Measurements from ENCODE around the gene FN3KRP. TPM values are rescaled to one million over a fixed set of nuclear protein-coding genes. Genes with fewer than 3 reads are reported as not detected.

Gene FN3KRP
- polyA plus RNA-seq, 3 donors = 16.5 to 24.8 (median 23.2) TPM

- H3K4me2 ChIP-seq (replicated peaks; ENCODE audit: extremely low read depth, low read length, poor library complexity, severe bottlenecking) = peak overlapping the region; percentile 86
- 5% methylated on average over 43 of the region's 45 CpGs for WGBS (ENCODE audit: insufficient coverage)
- H4K20me1 ChIP-seq (ENCODE audit: insufficient read depth, low read length) = no peaks in the 10 kb centered on the region
- Mint-ChIP-seq H3K4me3 (peak overlapping the region; percentile 75 to 92), H3K27ac (peak overlapping the region in 3 of 7 donors; percentile 26 to 78 (median 70)), H3K27me3 (ENCODE audit: low read depth in 3 of 3) (peaks cover 23 to 31% (median 26%) of the 10 kb centered on the region in 3 donors), H3K36me3 (peaks cover 0 to 6% of the 10 kb centered on the region in 2 donors), H3K9me3 (peaks cover 9 to 31% (median 22%) of the 10 kb centered on the region in 7 donors), H3K4me1 (peaks cover 9% of the 10 kb centered on the region)
- H3K79me2 ChIP-seq (ENCODE audit: insufficient read depth, low read length) = no peaks in the 10 kb centered on the region
- intact Hi-C loops (cut with micrococcal nuclease) = loop anchor here (2.0 to 10.0 kb wide), 4 partner anchors 50 to 244 kb away; partner anchors contain the start of genes WDR45B (in 2 of the 2), CYBC1 (in 1 of the 2), NARF (in 1 of the 2) and TBCD (in 1 of the 2)
- DNase-seq = no peak
- no peak overlapping the region for H3K9ac ChIP-seq (ENCODE audit: insufficient read depth, low read length, poor library complexity, severe bottlenecking)
- TF ChIP-seq CTCF (IDR thresholded peaks at IDR 0.05) = no peak
- H3K27ac ChIP-seq (ENCODE audit: low read depth in 1 of 2, low read length in 2 of 2) = no peak overlapping the region
- H2AFZ ChIP-seq (ENCODE audit: insufficient read depth, low read depth, low read length, poor library complexity, severe bottlenecking) = peak overlapping the region; percentile 78
- peak overlapping the region; percentile 28 to 73 (median 48) for H3K4me3 ChIP-seq (replicated peaks in 1 of 3; ENCODE audit: low read depth in 2 of 3, low read length in 3 of 3)
- peaks cover 9 to 16% of the 10 kb centered on the region in 2 donors for H3K9me3 ChIP-seq (replicated peaks in 1 of 2; ENCODE audit: control insufficient read depth in 1 of 2, insufficient read depth in 1 of 2, low read length in 2 of 2)
- H3K4me1 ChIP-seq (ENCODE audit: control insufficient read depth in 1 of 2, insufficient read depth in 2 of 2, low read length in 2 of 2) = peaks cover 13 to 20% of the 10 kb centered on the region in 2 donors
- H3K27me3 ChIP-seq (ENCODE audit: control insufficient read depth in 2 of 2, insufficient read depth in 2 of 2, low read length in 2 of 2) = peaks cover 9 to 20% of the 10 kb centered on the region in 2 donors
- no peaks in the 10 kb centered on the region for H3K36me3 ChIP-seq (replicated peaks in 1 of 2; ENCODE audit: control insufficient read depth in 1 of 2, insufficient read depth in 2 of 2, low read length in 2 of 2)
Observed at GRCh38 chr17:82698974-82699442, 17.5 kb upstream of the FN3KRP start.

- Mint-ChIP-seq H3K27ac (no peak overlapping the region), H3K4me1 (peaks cover 9% of the 10 kb centered on the region), H3K27me3 (ENCODE audit: low read depth in 3 of 3) (peaks cover 21 to 29% (median 24%) of the 10 kb centered on the region in 3 donors), H3K36me3 (peaks cover 0 to 3% of the 10 kb centered on the region in 2 donors), H3K4me3 (peak overlapping the region; percentile 75 to 92), H3K9me3 (peaks cover 6 to 26% (median 18%) of the 10 kb centered on the region in 7 donors)
- Histone ChIP-seq H3K79me2 (ENCODE audit: insufficient read depth, low read length) (no peaks in the 10 kb centered on the region), H3K27ac (ENCODE audit: low read depth in 1 of 2, low read length in 2 of 2) (no peak overlapping the region), H4K20me1 (ENCODE audit: insufficient read depth, low read length) (no peaks in the 10 kb centered on the region), H3K4me3 (replicated peaks in 1 of 3; ENCODE audit: low read depth in 2 of 3, low read length in 3 of 3) (peak overlapping the region in 1 of 3 experiments; percentile 73), H3K4me2 (replicated peaks; ENCODE audit: extremely low read depth, low read length, poor library complexity, severe bottlenecking) (peak overlapping the region; percentile 86), H3K9me3 (replicated peaks in 1 of 2; ENCODE audit: control insufficient read depth in 1 of 2, insufficient read depth in 1 of 2, low read length in 2 of 2) (peaks cover 5 to 11% of the 10 kb centered on the region in 2 donors), H3K9ac (ENCODE audit: insufficient read depth, low read length, poor library complexity, severe bottlenecking) (no peak overlapping the region), H3K27me3 (ENCODE audit: control insufficient read depth in 2 of 2, insufficient read depth in 2 of 2, low read length in 2 of 2) (peaks cover 9 to 20% of the 10 kb centered on the region in 2 donors), H3K4me1 (ENCODE audit: control insufficient read depth in 1 of 2, insufficient read depth in 2 of 2, low read length in 2 of 2) (peaks cover 13 to 20% of the 10 kb centered on the region in 2 donors), H2AFZ (ENCODE audit: insufficient read depth, low read depth, low read length, poor library complexity, severe bottlenecking) (peak overlapping the region; percentile 78), H3K36me3 (replicated peaks in 1 of 2; ENCODE audit: control insufficient read depth in 1 of 2, insufficient read depth in 2 of 2, low read length in 2 of 2) (no peaks in the 10 kb centered on the region)
- DNase-seq = no peak
- no peak for TF ChIP-seq CTCF (IDR thresholded peaks at IDR 0.05)
- 92% methylated on average over 8 of the region's 13 CpGs for WGBS (ENCODE audit: insufficient coverage)
- intact Hi-C loops (cut with micrococcal nuclease) = loop anchor here (2.0 to 10.0 kb wide), 4 partner anchors 51 to 245 kb away; partner anchors contain the start of genes WDR45B (in 2 of the 2), CYBC1 (in 1 of the 2), NARF (in 1 of the 2) and TBCD (in 1 of the 2)
Observed at GRCh38 chr17:82699551-82699950, 17.0 kb upstream of the FN3KRP start.

All from CD14-positive monocyte (primary cell).